Mucosa of rectum (tissue), 2 donors: Measurements from ENCODE around the gene DUSP22.
"Not testable (repeated sequence)": the region's sequence is repeated elsewhere in the genome, so short reads cannot be mapped to it uniquely, and the experiment has no call there.

ENCODE experiments used
- H3K27ac ChIP-seq, 2 donors: one replicate each; pipeline ENCODE4 v1.7.0; 2013; ENCODE audit warnings: inconsistent platforms in 2 of 2, low read depth in 2 of 2, low read length in 2 of 2
- H3K27me3 ChIP-seq, 2 donors: one replicate each; pipeline ENCODE4 v1.7.0; 2013; ENCODE audit warnings: low read length in 2 of 2; ENCODE audit not compliant: control insufficient read depth in 2 of 2, insufficient read depth in 2 of 2
- H3K36me3 ChIP-seq, 2 donors: one replicate each; pipeline ENCODE4 v1.7.0; 2013; ENCODE audit warnings: low read length in 2 of 2; ENCODE audit not compliant: control insufficient read depth in 2 of 2, insufficient read depth in 2 of 2
- H3K4me1 ChIP-seq, 2 donors: one replicate each; pipeline ENCODE4 v1.7.0; 2013; ENCODE audit warnings: low read length in 2 of 2, mild to moderate bottlenecking in 1 of 2; ENCODE audit not compliant: control insufficient read depth in 2 of 2, insufficient read depth in 2 of 2
- H3K4me3 ChIP-seq, 2 donors: one replicate each; pipeline ENCODE4 v1.7.0; 2013; ENCODE audit warnings: low read length in 2 of 2
- H3K9ac ChIP-seq, 2 donors: one replicate each; pipeline ENCODE4 v1.7.0; 2013; ENCODE audit warnings: low read length in 2 of 2, low read depth in 1 of 2, mild to moderate bottlenecking in 1 of 2
- H3K9me3 ChIP-seq, 2 donors: one replicate each; pipeline ENCODE4 v1.7.0; 2013; ENCODE audit warnings: low read length in 2 of 2; ENCODE audit not compliant: control insufficient read depth in 2 of 2
- donor health status: healthy.
- donor health status: Normal muscosa, but diverticular disease.

Gene DUSP22

GRCh38 chr6:279341-280029 is 12.8 kb upstream of the DUSP22 start:
- H3K9ac ChIP-seq: no peak overlapping the region
- no peak overlapping the region for H3K4me3 ChIP-seq
- H3K9me3 ChIP-seq: no peaks in the 10 kb centered on the region
- no peak overlapping the region for H3K27ac ChIP-seq
- H3K27me3 ChIP-seq: peaks cover 0 to 7% of the 10 kb centered on the region in 2 donors
- H3K36me3 ChIP-seq: no peaks in the 10 kb centered on the region
- no peaks in the 10 kb centered on the region for H3K4me1 ChIP-seq

- Histone ChIP-seq H3K4me3 (no peak overlapping the region), H3K9me3 (no peaks in the 10 kb centered on the region)
Observed at GRCh38 chr6:280775-281468, 11.4 kb upstream of the DUSP22 start.

GRCh38 chr6:281469-282103 is 10.7 kb upstream of the DUSP22 start:
- Histone ChIP-seq H3K4me3 (no peak overlapping the region), H3K27me3 (peaks cover 0 to 7% of the 10 kb centered on the region in 2 donors), H3K9me3 (no peaks in the 10 kb centered on the region), H3K36me3 (no peaks in the 10 kb centered on the region), H3K27ac (no peak overlapping the region), H3K9ac (no peak overlapping the region), H3K4me1 (no peaks in the 10 kb centered on the region)

More at GRCh38 chr6:280775-281468, 11.4 kb upstream of the DUSP22 start:
- H3K27ac ChIP-seq: no peak overlapping the region
- H3K27me3 ChIP-seq: peaks cover 0 to 7% of the 10 kb centered on the region in 2 donors
- H3K4me1 ChIP-seq: no peaks in the 10 kb centered on the region
- H3K9ac ChIP-seq: no peak overlapping the region
- no peaks in the 10 kb centered on the region for H3K36me3 ChIP-seq

DNA sequence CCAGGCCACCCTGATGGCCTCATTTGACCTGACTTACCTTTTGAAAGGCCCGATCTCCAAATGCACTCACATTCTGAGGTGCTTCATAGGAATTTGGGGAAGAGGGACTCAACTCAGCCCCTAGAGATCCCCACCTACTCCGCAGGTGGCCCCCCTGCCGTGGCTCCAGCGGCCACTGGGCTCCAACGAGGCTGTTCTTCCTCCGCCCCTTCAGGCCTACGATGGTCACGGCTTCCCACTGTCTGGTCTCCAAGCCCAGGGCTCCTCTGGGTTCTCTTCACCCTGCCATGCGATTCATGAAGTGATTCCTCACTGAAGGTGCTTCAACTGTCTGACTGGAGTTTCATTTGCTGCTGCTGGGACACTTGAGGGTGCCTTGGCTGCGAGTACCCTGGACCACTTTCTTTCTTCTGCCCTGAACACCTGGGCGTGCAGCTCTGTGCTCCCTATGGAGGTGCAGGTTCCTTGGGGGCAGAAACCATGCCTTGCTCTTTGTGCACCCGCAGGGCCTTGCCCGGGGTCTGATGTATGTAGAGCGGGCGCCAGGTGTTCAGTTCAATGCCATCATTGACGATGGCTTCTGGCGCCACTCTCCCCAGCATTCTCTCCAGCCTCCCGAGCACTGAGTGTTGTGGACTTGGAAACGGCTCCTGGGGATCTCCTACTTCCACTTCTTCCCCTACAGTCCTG is 10.0 kb upstream of the DUSP22 start:
- Histone ChIP-seq H3K9ac (no peak overlapping the region), H3K27ac (no peak overlapping the region), H3K4me3 (no peak overlapping the region), H3K36me3 (no peaks in the 10 kb centered on the region), H3K4me1 (no peaks in the 10 kb centered on the region), H3K9me3 (no peaks in the 10 kb centered on the region), H3K27me3 (peaks cover 0 to 7% of the 10 kb centered on the region in 2 donors)

DNA sequence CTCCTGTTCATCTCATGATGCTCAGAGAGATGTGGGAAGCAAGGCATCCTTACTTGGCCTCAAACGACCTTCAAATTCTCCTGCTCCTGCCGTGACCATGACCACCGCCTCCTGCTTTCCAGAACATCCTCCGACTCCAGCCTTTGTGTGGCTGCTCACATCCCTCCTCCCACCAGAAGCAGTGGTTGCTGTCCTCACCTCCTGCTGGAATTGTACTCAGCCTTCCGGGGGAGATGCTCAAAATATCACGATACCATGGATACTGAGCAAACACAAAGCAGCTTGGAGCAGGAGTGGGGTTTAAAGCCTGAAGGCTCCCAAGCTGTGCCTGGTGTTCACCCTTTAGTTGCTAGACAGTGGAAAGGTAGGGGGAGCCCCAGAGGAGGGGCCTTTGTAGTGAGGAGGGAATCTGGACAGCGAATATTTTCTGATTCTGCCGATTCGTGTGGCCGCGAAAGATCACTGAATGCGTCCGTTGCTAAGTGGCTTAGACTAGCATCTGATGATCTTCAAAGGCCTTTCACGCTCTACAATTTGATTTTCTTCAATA is 9.3 kb upstream of the DUSP22 start:
- Histone ChIP-seq H3K4me3 (no peak overlapping the region), H3K4me1 (no peaks in the 10 kb centered on the region), H3K9ac (no peak overlapping the region), H3K27me3 (peaks cover 0 to 7% of the 10 kb centered on the region in 2 donors), H3K9me3 (no peaks in the 10 kb centered on the region), H3K36me3 (no peaks in the 10 kb centered on the region), H3K27ac (no peak overlapping the region)

DNA sequence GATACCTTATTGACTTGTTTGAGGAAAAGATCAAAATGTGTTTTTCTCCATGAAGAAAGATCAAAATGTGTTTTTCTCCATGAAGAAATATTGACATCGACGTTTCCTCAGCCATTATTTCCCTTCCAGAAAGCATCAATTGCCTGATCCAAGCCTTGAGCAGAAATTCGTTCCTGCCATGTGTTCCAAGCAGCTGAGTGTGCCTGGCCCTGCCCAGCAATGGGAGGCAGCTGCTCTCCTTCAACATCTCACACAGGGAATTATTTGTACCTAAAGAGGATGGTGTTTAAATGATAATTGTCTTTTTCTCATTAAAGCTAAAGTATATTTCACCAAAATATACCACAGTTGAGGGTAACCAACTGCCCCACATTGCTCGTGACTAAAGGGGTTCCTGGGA is 7.8 kb upstream of the DUSP22 start:
- H3K4me3 ChIP-seq: no peak overlapping the region

GRCh38 chr6:285030-285771 is 7.1 kb upstream of the DUSP22 start:
- H3K27ac ChIP-seq: no peak overlapping the region
- H3K9me3 ChIP-seq: no peaks in the 10 kb centered on the region
- H3K4me1 ChIP-seq: no peaks in the 10 kb centered on the region
- no peaks in the 10 kb centered on the region for H3K36me3 ChIP-seq
- peaks cover 0 to 7% of the 10 kb centered on the region in 2 donors for H3K27me3 ChIP-seq
- H3K4me3 ChIP-seq: no peak overlapping the region
- H3K9ac ChIP-seq: no peak overlapping the region

More for the DNA sequence above, 7.8 kb upstream of the DUSP22 start:
- Histone ChIP-seq H3K9ac (no peak overlapping the region), H3K27ac (no peak overlapping the region), H3K4me1 (no peaks in the 10 kb centered on the region), H3K27me3 (peaks cover 0 to 7% of the 10 kb centered on the region in 2 donors), H3K36me3 (no peaks in the 10 kb centered on the region), H3K9me3 (no peaks in the 10 kb centered on the region)

DNA sequence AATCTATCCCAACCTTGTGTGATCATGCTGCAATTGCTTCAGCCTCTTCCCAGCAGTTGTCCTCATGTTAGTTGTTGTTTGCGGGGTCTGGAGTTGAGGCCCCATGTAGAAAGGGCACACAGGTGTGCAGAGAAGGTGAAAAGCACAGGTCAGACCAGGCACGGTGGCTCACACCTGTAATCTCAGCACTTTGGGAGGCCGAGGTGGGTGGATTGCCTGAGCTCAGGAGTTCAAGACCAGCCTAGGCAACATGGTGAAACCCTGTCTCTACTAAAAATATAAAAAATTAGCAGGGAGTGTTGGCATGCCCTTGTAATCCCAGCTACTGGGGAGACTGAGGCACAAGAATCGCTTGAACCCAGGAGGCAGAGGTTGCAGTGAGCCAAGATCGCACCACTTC is 6.4 kb upstream of the DUSP22 start:
- not testable (repeated sequence) for H3K9me3 ChIP-seq, H3K4me3 ChIP-seq, H3K27ac ChIP-seq, H3K9ac ChIP-seq, H3K27me3 ChIP-seq, H3K4me1 ChIP-seq, H3K36me3 ChIP-seq

DNA sequence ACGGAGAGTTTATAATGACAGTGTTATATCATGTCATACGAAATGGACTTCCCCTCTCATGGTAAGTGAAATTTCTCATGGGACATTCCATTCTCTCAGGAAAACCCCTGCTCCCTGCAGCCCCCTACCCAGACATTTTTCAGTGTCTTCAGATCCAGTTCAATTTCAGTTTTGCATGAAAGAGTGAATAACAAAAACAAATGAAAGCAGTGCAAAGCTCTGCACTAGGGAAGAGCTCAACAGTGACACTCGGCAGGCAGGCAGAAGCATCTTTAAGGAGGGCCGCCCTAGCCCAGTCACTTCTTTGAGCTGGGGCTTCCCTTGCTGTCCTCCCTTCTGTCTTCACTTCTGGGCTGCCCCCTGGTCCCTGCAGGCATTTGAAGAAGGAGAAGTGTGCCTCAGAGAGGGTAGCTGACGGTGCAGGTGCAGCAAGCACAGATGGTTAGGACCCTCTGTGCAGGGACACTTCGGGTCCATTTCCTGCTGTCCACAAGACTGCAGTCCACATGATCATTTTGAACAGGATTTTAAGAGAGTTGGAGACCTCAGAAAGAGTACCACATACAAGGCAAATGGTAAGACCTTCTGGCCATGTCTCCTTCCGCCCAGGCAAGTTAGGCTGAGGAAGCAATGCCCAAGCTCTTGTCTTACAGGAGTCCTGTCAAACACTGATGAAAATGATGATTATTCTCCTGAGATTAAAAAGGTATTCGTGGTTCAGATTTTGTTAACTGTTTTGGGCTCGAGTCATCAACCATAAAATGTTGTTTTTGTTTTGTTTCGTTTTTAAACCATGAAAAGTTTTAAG is 5.4 kb upstream of the DUSP22 start:
- peaks cover 7 to 10% of the 10 kb centered on the region in 2 donors for H3K4me1 ChIP-seq
- H3K9ac ChIP-seq: no peak overlapping the region
- H3K4me3 ChIP-seq: no peak overlapping the region
- H3K27ac ChIP-seq: no peak overlapping the region
- no peaks in the 10 kb centered on the region for H3K36me3 ChIP-seq
- H3K9me3 ChIP-seq: no peaks in the 10 kb centered on the region
- peaks cover 0 to 7% of the 10 kb centered on the region in 2 donors for H3K27me3 ChIP-seq
